ENCODE data around the gene CAP1.
A peak's percentile ranks its signal among the peaks of the same experiment; 100 is the strongest.

Gene CAP1

GRCh38 chr1:40092706-40093639, 52.4 kb downstream of the CAP1 start:
- H3K36me3 ChIP-seq (ENCODE audit: insufficient read depth, low read length): peaks cover 54% of the 10 kb centered on the region
- peaks cover 25% of the 10 kb centered on the region for H3K4me1 ChIP-seq (ENCODE audit: insufficient read depth, low read length, severe bottlenecking)
- H3K9me3 ChIP-seq (ENCODE audit: low read length): no peaks in the 10 kb centered on the region
- no peaks in the 10 kb centered on the region for H3K9me2 ChIP-seq (ENCODE audit: low read depth, low read length)
- no peak overlapping the region for H3K27ac ChIP-seq (ENCODE audit: low read depth, low read length, poor library complexity, severe bottlenecking)
- H3K4me2 ChIP-seq (ENCODE audit: low read length): no peak overlapping the region
- no peaks in the 10 kb centered on the region for H3F3A ChIP-seq (ENCODE audit: insufficient read depth, low read length)
- H3K4me3 ChIP-seq (ENCODE audit: low read depth, low read length, poor library complexity, severe bottlenecking): no peak overlapping the region
- TF ChIP-seq CTCF (IDR thresholded peaks at IDR 0.05; ENCODE audit: low read length) (no peak), EZH2 (IDR thresholded peaks at IDR 0.05; ENCODE audit: borderline replicate concordance, low read length) (no peak)
- H4K20me1 ChIP-seq (ENCODE audit: insufficient read depth, low read length): no peaks in the 10 kb centered on the region
- H3K9ac ChIP-seq (ENCODE audit: low read length): no peak overlapping the region
- H3K27me3 ChIP-seq (ENCODE audit: insufficient read depth, low read length): no peaks in the 10 kb centered on the region
- no peak overlapping the region for H2AFZ ChIP-seq (ENCODE audit: low read length)
- peaks cover 6% of the 10 kb centered on the region; the same call in 1 of the 2 replicates for H3K79me2 ChIP-seq (ENCODE audit: insufficient read depth, low read length)

- no peak overlapping the region for H2AFZ ChIP-seq (ENCODE audit: low read length)
These were observed 54.1 kb downstream of the CAP1 start for GRCh38 chr1:40094466-40095110.

GRCh38 chr1:40095806-40096205, 55.3 kb downstream of the CAP1 start:
- Histone ChIP-seq H3K36me3 (ENCODE audit: insufficient read depth, low read length) (peaks cover 26% of the 10 kb centered on the region), H3K9ac (ENCODE audit: low read length) (no peak overlapping the region), H3K9me2 (ENCODE audit: low read depth, low read length) (no peaks in the 10 kb centered on the region), H3K27ac (ENCODE audit: low read depth, low read length, poor library complexity, severe bottlenecking) (no peak overlapping the region), H4K20me1 (ENCODE audit: insufficient read depth, low read length) (no peaks in the 10 kb centered on the region), H3K4me3 (ENCODE audit: low read depth, low read length, poor library complexity, severe bottlenecking) (peak overlapping the region; percentile 70), H3K4me1 (ENCODE audit: insufficient read depth, low read length, severe bottlenecking) (peaks cover 25% of the 10 kb centered on the region), H3K4me2 (ENCODE audit: low read length) (peak overlapping the region; percentile 89), H3F3A (ENCODE audit: insufficient read depth, low read length) (no peaks in the 10 kb centered on the region), H2AFZ (ENCODE audit: low read length) (no peak overlapping the region), H3K79me2 (ENCODE audit: insufficient read depth, low read length) (peaks cover 6% of the 10 kb centered on the region; the same call in 1 of the 2 replicates), H3K9me3 (ENCODE audit: low read length) (no peaks in the 10 kb centered on the region), H3K27me3 (ENCODE audit: insufficient read depth, low read length) (no peaks in the 10 kb centered on the region)
- TF ChIP-seq CTCF (IDR thresholded peaks at IDR 0.05; ENCODE audit: low read length): no peak
- no peak for TF ChIP-seq EZH2 (IDR thresholded peaks at IDR 0.05; ENCODE audit: borderline replicate concordance, low read length)

More at GRCh38 chr1:40094466-40095110, 54.1 kb downstream of the CAP1 start:
- H3K79me2 ChIP-seq (ENCODE audit: insufficient read depth, low read length): peaks cover 6% of the 10 kb centered on the region; the same call in 1 of the 2 replicates
- H3K9ac ChIP-seq (ENCODE audit: low read length): no peak overlapping the region
- no peaks in the 10 kb centered on the region for H3K9me2 ChIP-seq (ENCODE audit: low read depth, low read length)
- H3K9me3 ChIP-seq (ENCODE audit: low read length): no peaks in the 10 kb centered on the region
- TF ChIP-seq EZH2 (IDR thresholded peaks at IDR 0.05; ENCODE audit: borderline replicate concordance, low read length): no peak
- TF ChIP-seq CTCF (IDR thresholded peaks at IDR 0.05; ENCODE audit: low read length): no peak
- H3K27ac ChIP-seq (ENCODE audit: low read depth, low read length, poor library complexity, severe bottlenecking): no peak overlapping the region
- no peaks in the 10 kb centered on the region for H4K20me1 ChIP-seq (ENCODE audit: insufficient read depth, low read length)
- H3K36me3 ChIP-seq (ENCODE audit: insufficient read depth, low read length): peaks cover 38% of the 10 kb centered on the region
- peaks cover 25% of the 10 kb centered on the region for H3K4me1 ChIP-seq (ENCODE audit: insufficient read depth, low read length, severe bottlenecking)
- no peaks in the 10 kb centered on the region for H3F3A ChIP-seq (ENCODE audit: insufficient read depth, low read length)
- no peak overlapping the region for H3K4me3 ChIP-seq (ENCODE audit: low read depth, low read length, poor library complexity, severe bottlenecking)
- no peak overlapping the region for H3K4me2 ChIP-seq (ENCODE audit: low read length)
- no peaks in the 10 kb centered on the region for H3K27me3 ChIP-seq (ENCODE audit: insufficient read depth, low read length)
